ENCODE measurements around the gene CRYBG2.

GRCh38 chr1:26289158-26290059, 64.5 kb downstream of the CRYBG2 start:
- TF ChIP-seq CTCF (IDR thresholded peaks at IDR 0.05) (no peak), POLR2AphosphoS5 (IDR thresholded peaks at IDR 0.05; ENCODE audit: low read depth, low read length) (no peak)

Measured in Panc1 (cell line).